ENCODE measurements around the gene THRB. TPM values are rescaled to one million over a fixed set of nuclear protein-coding genes. Genes with fewer than 3 reads are reported as not detected.

The THRB gene
- total RNA-seq, 1 experiment from 2014 or later = 5.8 TPM

- peaks cover 58% of the 10 kb centered on the region for H3K27me3 Mint-ChIP-seq (ENCODE audit: low read depth)
- ATAC-seq (no peak), DNase-seq (ENCODE audit: low spot score) (no peak)
- CTCF ChIA-PET = interaction anchor here (0.7 to 0.8 kb wide), 2 partner anchors 23 to 162 kb away, joined by 3 read pairs; no protein-coding TSS in a partner anchor
- POLR2A ChIA-PET = no interaction called here
- no peaks in the 10 kb centered on the region for H3K36me3 Mint-ChIP-seq
- H3K27ac Mint-ChIP-seq = no peak overlapping the region
- no peak overlapping the region for H3K4me3 Mint-ChIP-seq
- H3K9me3 Mint-ChIP-seq = no peaks in the 10 kb centered on the region
- H3K4me1 Mint-ChIP-seq = peaks cover 35% of the 10 kb centered on the region
- TF ChIP-seq MAX (CRISPR knock-in tag; IDR thresholded peaks at IDR 0.05) = no peak
- TF ChIP-seq ELF4 (CRISPR knock-in tag; IDR thresholded peaks at IDR 0.05; ENCODE audit: low read depth) = no peak
- no peak for TF ChIP-seq E2F5 (CRISPR knock-in tag; IDR thresholded peaks at IDR 0.05)
- TF ChIP-seq ZNF416 (CRISPR knock-in tag; IDR thresholded peaks at IDR 0.05) = no peak
- TF ChIP-seq ZNF121 (CRISPR knock-in tag; IDR thresholded peaks at IDR 0.05) = no peak
- no peak for TF ChIP-seq NFE2L1 (CRISPR knock-in tag; IDR thresholded peaks at IDR 0.05)
- TF ChIP-seq ATF6 (CRISPR knock-in tag; IDR thresholded peaks at IDR 0.05) = no peak
- no peak for TF ChIP-seq FOXJ3 (CRISPR knock-in tag; IDR thresholded peaks at IDR 0.05; ENCODE audit: borderline replicate concordance)
- TF ChIP-seq JUN (CRISPR knock-in tag; IDR thresholded peaks at IDR 0.05) = no peak
- TF ChIP-seq ZBTB21 (CRISPR knock-in tag; IDR thresholded peaks at IDR 0.05; ENCODE audit: borderline replicate concordance) = no peak
- no peak for TF ChIP-seq ZNF425 (CRISPR knock-in tag; conservative IDR thresholded peaks at IDR 0.05)
- no peak for TF ChIP-seq CTCF (IDR thresholded peaks at IDR 0.05)
- TF ChIP-seq ZNF317 (CRISPR knock-in tag; IDR thresholded peaks at IDR 0.05; ENCODE audit: borderline replicate concordance, low read depth) = no peak
- no peak for TF ChIP-seq ZNF671 (CRISPR knock-in tag; IDR thresholded peaks at IDR 0.05)
- TF ChIP-seq PRDM15 (CRISPR knock-in tag; IDR thresholded peaks at IDR 0.05) = no peak
- no peak for TF ChIP-seq KAT7 (CRISPR knock-in tag; IDR thresholded peaks at IDR 0.05; ENCODE audit: borderline replicate concordance)
Observed at GRCh38 chr3:24518990-24519367, 24.3 kb upstream of the THRB start.
